DOHH2 (cell line): ENCODE measurements around the gene DNER.

ENCODE experiments used
- H3F3A ChIP-seq: fragments of 200-600 bp; sonication (generic), shearing (Covaris generic); 2 replicates; pipeline ENCODE4 v1.6.0; 2016; ENCODE audit warnings: antibody characterized with exemption, mild to moderate bottlenecking; ENCODE audit not compliant: control insufficient read depth, insufficient read depth
- H3K27ac ChIP-seq: fragments of 200-600 bp; sonication (generic); 2 replicates; pipeline ENCODE4 v1.5.1; 2014; ENCODE audit warnings: low read depth, mild to moderate bottlenecking, low read length, moderate library complexity
- H3K27me3 ChIP-seq: fragments of 200-600 bp; sonication (generic); 2 replicates; pipeline ENCODE4 v1.6.1; 2014; ENCODE audit warnings: mild to moderate bottlenecking, low read length, mixed read lengths; ENCODE audit not compliant: control insufficient read depth
- H3K36me3 ChIP-seq: fragments of 200-600 bp; sonication (generic); 2 replicates; pipeline ENCODE4 v1.6.1; 2014; ENCODE audit warnings: mild to moderate bottlenecking, low read length, moderate library complexity, mixed read lengths; ENCODE audit not compliant: control insufficient read depth
- H3K4me1 ChIP-seq: fragments of 200-600 bp; sonication (generic); 2 replicates; pipeline ENCODE4 v1.6.1; 2014; ENCODE audit warnings: mild to moderate bottlenecking, low read length, mixed read lengths; ENCODE audit not compliant: control insufficient read depth
- H3K4me2 ChIP-seq: fragments of 200-600 bp; sonication (generic); 2 replicates; pipeline ENCODE4 v1.6.0; 2014; ENCODE audit warnings: mild to moderate bottlenecking, low read length, moderate library complexity
- H3K4me3 ChIP-seq: fragments of 200-600 bp; sonication (generic); 2 replicates; pipeline ENCODE4 v1.5.1; 2014; ENCODE audit warnings: mild to moderate bottlenecking, low read length, mixed read lengths
- H3K79me2 ChIP-seq: fragments of 200-600 bp; sonication (generic); 2 replicates; pipeline ENCODE4 v1.6.1; 2014; ENCODE audit warnings: mild to moderate bottlenecking, low read length, mixed read lengths; ENCODE audit not compliant: control insufficient read depth
- H3K9me2 ChIP-seq: fragments of 200-600 bp; sonication (generic); replicated peaks from 2 replicates; pipeline ENCODE4 v1.6.1; 2014; ENCODE audit warnings: mild to moderate bottlenecking, low read length, mixed read lengths; ENCODE audit not compliant: control insufficient read depth
- H3K9me3 ChIP-seq: fragments of 200-600 bp; sonication (generic); 2 replicates; pipeline ENCODE4 v1.6.1; 2014; ENCODE audit warnings: antibody characterized with exemption, low read length, mixed read lengths; ENCODE audit not compliant: control insufficient read depth, insufficient read depth
- H4K20me1 ChIP-seq: fragments of 200-600 bp; sonication (generic); 2 replicates; pipeline ENCODE4 v1.6.0; 2014; ENCODE audit warnings: low read depth, mild to moderate bottlenecking, antibody characterized with exemption, low read length, moderate library complexity; ENCODE audit not compliant: control insufficient read depth, insufficient read depth
- CTCF ChIP-seq: fragments of 200-600 bp; sonication (generic); IDR thresholded peaks from one replicate; pipeline ENCODE4 v1.5.1; 2014; ENCODE audit warnings: antibody characterized with exemption, mild to moderate bottlenecking, low read depth, low read length; ENCODE audit not compliant: poor library complexity, severe bottlenecking
- EZH2phosphoT487 ChIP-seq: fragments of 200-600 bp; sonication (generic); IDR thresholded peaks from 2 replicates; pipeline ENCODE4 v1.6.1; 2017; ENCODE audit warnings: borderline replicate concordance, mild to moderate bottlenecking, antibody characterized with exemption, low read length, moderate library complexity, mixed read lengths

DNER gene

GRCh38 chr2:229410946-229411345 lies 303.4 kb downstream of the DNER start:
- Histone ChIP-seq H3K36me3 (no peaks in the 10 kb centered on the region), H3K9me2 (no peaks in the 10 kb centered on the region), H3K27me3 (no peaks in the 10 kb centered on the region), H3K79me2 (no peaks in the 10 kb centered on the region), H4K20me1 (no peaks in the 10 kb centered on the region), H3K4me3 (no peak overlapping the region), H3F3A (no peaks in the 10 kb centered on the region), H3K9me3 (no peaks in the 10 kb centered on the region), H3K27ac (no peak overlapping the region), H3K4me1 (peaks cover 7% of the 10 kb centered on the region), H3K4me2 (no peak overlapping the region)
- TF ChIP-seq CTCF, result no peak
- TF ChIP-seq EZH2phosphoT487, result no peak

DNA sequence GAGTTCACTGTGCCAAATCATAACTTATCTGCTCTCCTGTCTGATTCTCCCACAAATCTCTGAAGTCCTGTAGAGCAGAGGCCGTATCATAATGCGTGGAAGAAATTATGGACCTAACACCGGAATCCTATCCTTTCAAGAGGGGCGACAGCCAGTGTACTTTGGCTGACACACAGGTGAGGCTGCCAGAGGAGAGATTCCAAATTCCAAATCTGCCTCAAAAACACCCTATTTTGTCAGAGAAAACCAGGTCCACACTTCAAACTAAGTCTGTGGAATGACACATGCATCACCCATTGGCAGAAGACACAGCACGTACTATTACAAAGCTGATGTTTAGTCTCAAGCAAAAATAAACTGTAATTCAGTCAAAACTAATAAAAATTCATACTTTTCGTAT lies 304.1 kb downstream of the DNER start:
- TF ChIP-seq CTCF (no peak), EZH2phosphoT487 (no peak)
- Histone ChIP-seq H3K4me1 (peaks cover under 1% of the 10 kb centered on the region; the same call in 1 of the 2 replicates), H3K4me3 (no peak overlapping the region), H3K79me2 (no peaks in the 10 kb centered on the region), H3K27me3 (no peaks in the 10 kb centered on the region), H3K9me2 (no peaks in the 10 kb centered on the region), H3F3A (no peaks in the 10 kb centered on the region), H4K20me1 (no peaks in the 10 kb centered on the region), H3K27ac (no peak overlapping the region), H3K36me3 (no peaks in the 10 kb centered on the region), H3K9me3 (no peaks in the 10 kb centered on the region), H3K4me2 (no peak overlapping the region)

DNA sequence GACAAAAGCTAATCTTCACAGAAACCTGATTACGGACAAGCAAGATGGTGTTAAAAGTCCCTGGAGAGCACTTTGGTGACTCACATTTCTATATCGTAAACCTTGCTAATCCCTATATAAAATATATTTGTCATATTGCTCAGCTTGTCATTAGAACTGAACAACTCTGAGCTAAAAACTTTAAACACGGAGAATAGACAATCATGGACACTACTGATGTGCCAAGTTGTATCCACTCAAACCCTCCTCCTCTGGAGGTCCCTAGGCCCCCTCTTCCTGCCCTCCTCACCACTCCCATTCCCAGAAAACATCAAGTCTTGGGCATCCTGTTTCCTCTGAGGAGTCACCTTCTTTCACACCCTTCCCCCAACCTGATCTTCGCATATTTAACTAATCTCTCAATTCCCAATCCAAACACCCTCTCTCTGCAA lies 304.6 kb downstream of the DNER start:
- H3K79me2 ChIP-seq, result no peaks in the 10 kb centered on the region
- no peaks in the 10 kb centered on the region for H3K36me3 ChIP-seq
- H3K27ac ChIP-seq, result no peak overlapping the region
- H3F3A ChIP-seq, result no peaks in the 10 kb centered on the region
- H3K9me2 ChIP-seq, result no peaks in the 10 kb centered on the region
- H3K9me3 ChIP-seq, result no peaks in the 10 kb centered on the region
- no peaks in the 10 kb centered on the region for H4K20me1 ChIP-seq
- TF ChIP-seq CTCF (no peak), EZH2phosphoT487 (no peak)
- no peaks in the 10 kb centered on the region for H3K4me1 ChIP-seq
- no peak overlapping the region for H3K4me3 ChIP-seq
- H3K27me3 ChIP-seq, result no peaks in the 10 kb centered on the region
- no peak overlapping the region for H3K4me2 ChIP-seq

DNA sequence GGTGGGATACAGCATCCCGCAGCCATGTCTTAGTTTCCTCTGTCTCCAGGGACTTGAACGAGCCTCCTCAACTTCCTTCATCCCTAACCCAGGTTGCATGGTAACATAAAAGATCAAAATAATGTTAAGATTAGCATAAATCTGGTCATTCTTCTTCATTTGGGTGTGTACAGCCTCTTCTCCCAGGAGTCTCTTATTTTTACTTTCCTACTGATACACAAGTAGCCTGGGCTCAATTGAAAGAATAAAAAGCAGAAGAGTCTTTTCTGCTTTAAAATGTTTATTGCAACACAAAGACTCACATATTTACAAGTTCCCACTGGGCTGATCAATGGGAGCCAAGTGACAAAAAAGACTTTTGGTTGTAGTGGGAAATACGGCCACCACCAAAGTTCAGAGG lies 305.4 kb downstream of the DNER start:
- Histone ChIP-seq H3K4me1 (no peaks in the 10 kb centered on the region), H3K79me2 (no peaks in the 10 kb centered on the region), H3K9me2 (no peaks in the 10 kb centered on the region), H3K4me3 (no peak overlapping the region), H3K4me2 (no peak overlapping the region), H3F3A (no peaks in the 10 kb centered on the region), H4K20me1 (no peaks in the 10 kb centered on the region), H3K27ac (no peak overlapping the region), H3K27me3 (no peaks in the 10 kb centered on the region), H3K36me3 (no peaks in the 10 kb centered on the region), H3K9me3 (no peaks in the 10 kb centered on the region)
- TF ChIP-seq EZH2phosphoT487 (no peak), CTCF (no peak)
